ENCODE measurements around the gene UGT1A9. TPM values are rescaled to one million over a fixed set of nuclear protein-coding genes. Genes with fewer than 3 reads are reported as not detected.

The UGT1A9 gene
- total RNA-seq, 1 donor from 2014 or later: not detected

- TF ChIP-seq CTCF (IDR thresholded peaks at IDR 0.05; ENCODE audit: insufficient read depth, low read length, poor library complexity, severe bottlenecking): no peak
- DNase-seq (ENCODE audit: low read depth): no peak
- no peaks in the 10 kb centered on the region for H3K36me3 ChIP-seq (ENCODE audit: control insufficient read depth, insufficient read depth, low read length)
- no peak overlapping the region for H3K4me3 ChIP-seq (ENCODE audit: low read depth, low read length)
- H3K27me3 ChIP-seq (ENCODE audit: control insufficient read depth, insufficient read depth, low read length): peaks cover 2% of the 10 kb centered on the region
Measured at GRCh38 chr2:233799716-233800115, 128.0 kb downstream of the UGT1A9 start.

GRCh38 chr2:233800208-233800607, 128.5 kb downstream of the UGT1A9 start:
- no peak for TF ChIP-seq CTCF (IDR thresholded peaks at IDR 0.05; ENCODE audit: insufficient read depth, low read length, poor library complexity, severe bottlenecking)
- no peaks in the 10 kb centered on the region for H3K36me3 ChIP-seq (ENCODE audit: control insufficient read depth, insufficient read depth, low read length)
- peaks cover 2% of the 10 kb centered on the region for H3K27me3 ChIP-seq (ENCODE audit: control insufficient read depth, insufficient read depth, low read length)
- no peak overlapping the region for H3K4me3 ChIP-seq (ENCODE audit: low read depth, low read length)
- DNase-seq (ENCODE audit: low read depth): no peak

- no peak for TF ChIP-seq CTCF (IDR thresholded peaks at IDR 0.05; ENCODE audit: insufficient read depth, low read length, poor library complexity, severe bottlenecking)
- Histone ChIP-seq H3K4me3 (ENCODE audit: low read depth, low read length) (no peak overlapping the region), H3K27me3 (ENCODE audit: control insufficient read depth, insufficient read depth, low read length) (peaks cover 2% of the 10 kb centered on the region), H3K36me3 (ENCODE audit: control insufficient read depth, insufficient read depth, low read length) (no peaks in the 10 kb centered on the region)
- no peak for DNase-seq (ENCODE audit: low read depth)
Measured at GRCh38 chr2:233801357-233802131, 129.8 kb downstream of the UGT1A9 start.

- peaks cover 2% of the 10 kb centered on the region for H3K27me3 ChIP-seq (ENCODE audit: control insufficient read depth, insufficient read depth, low read length)
- DNase-seq (ENCODE audit: low read depth): no peak
- TF ChIP-seq CTCF (IDR thresholded peaks at IDR 0.05; ENCODE audit: insufficient read depth, low read length, poor library complexity, severe bottlenecking): no peak
Measured at GRCh38 chr2:233802132-233802815, 130.6 kb downstream of the UGT1A9 start.

GRCh38 chr2:233803292-233803911, 131.7 kb downstream of the UGT1A9 start:
- TF ChIP-seq CTCF (IDR thresholded peaks at IDR 0.05; ENCODE audit: insufficient read depth, low read length, poor library complexity, severe bottlenecking): no peak
- DNase-seq (ENCODE audit: low read depth): no peak
- Histone ChIP-seq H3K27me3 (ENCODE audit: control insufficient read depth, insufficient read depth, low read length) (peaks cover 2% of the 10 kb centered on the region), H3K36me3 (ENCODE audit: control insufficient read depth, insufficient read depth, low read length) (no peaks in the 10 kb centered on the region), H3K4me3 (ENCODE audit: low read depth, low read length) (no peak overlapping the region)

More at GRCh38 chr2:233802132-233802815, 130.6 kb downstream of the UGT1A9 start:
- H3K36me3 ChIP-seq (ENCODE audit: control insufficient read depth, insufficient read depth, low read length): no peaks in the 10 kb centered on the region
- no peak overlapping the region for H3K4me3 ChIP-seq (ENCODE audit: low read depth, low read length)

Measured in kidney epithelial cell (primary cell).